MM.1S (cell line): ENCODE measurements around the gene SNAPC4.

Experiments used
- DNase-seq: peaks from one replicate; pipeline ENCODE4 v3.0.0-alpha.2; 2015
- H2AFZ ChIP-seq: fragments of 300-600 bp; sonication (generic); 2 replicates; pipeline ENCODE4 v1.6.0; 2016; ENCODE audit warnings: antibody characterized with exemption, low read length
- H3F3A ChIP-seq: fragments of 300-600 bp; sonication (generic); 2 replicates; pipeline ENCODE4 v1.6.1; 2016; ENCODE audit warnings: mild to moderate bottlenecking, antibody characterized with exemption, low read length, moderate library complexity, mixed read lengths; ENCODE audit not compliant: insufficient read depth
- H3K27ac ChIP-seq: fragments of 300-600 bp; sonication (generic); 2 replicates; pipeline ENCODE4 v1.5.1; 2016; ENCODE audit warnings: mild to moderate bottlenecking, low read length
- H3K27me3 ChIP-seq: fragments of 300-600 bp; sonication (generic); replicated peaks from 2 replicates; pipeline ENCODE4 v1.6.0; 2016; ENCODE audit warnings: low read length; ENCODE audit not compliant: insufficient read depth
- H3K36me3 ChIP-seq: fragments of 300-600 bp; sonication (generic); replicated peaks from 2 replicates; pipeline ENCODE4 v1.6.1; 2016; ENCODE audit warnings: mild to moderate bottlenecking, low read length, mixed read lengths; ENCODE audit not compliant: insufficient read depth
- H3K4me1 ChIP-seq: fragments of 300-600 bp; sonication (generic); 2 replicates; pipeline ENCODE4 v1.6.1; 2016; ENCODE audit warnings: low read length, mixed read lengths
- H3K4me2 ChIP-seq: fragments of 300-600 bp; sonication (generic); 2 replicates; pipeline ENCODE4 v1.6.0; 2016; ENCODE audit warnings: low read depth, low read length
- H3K4me3 ChIP-seq: fragments of 300-600 bp; sonication (generic); 2 replicates; pipeline ENCODE4 v1.5.1; 2016; ENCODE audit warnings: low read length, mixed read lengths
- H3K79me2 ChIP-seq: fragments of 300-600 bp; sonication (generic); 2 replicates; pipeline ENCODE4 v1.6.1; 2016; ENCODE audit warnings: mixed run types, low read length, mixed read lengths
- H3K9ac ChIP-seq: fragments of 300-600 bp; sonication (generic); 2 replicates; pipeline ENCODE4 v1.6.1; 2016; ENCODE audit warnings: low read length, mixed read lengths
- H3K9me2 ChIP-seq: fragments of 300-600 bp; sonication (generic); replicated peaks from 2 replicates; pipeline ENCODE4 v1.6.1; 2016; ENCODE audit warnings: mild to moderate bottlenecking, low read length, mixed read lengths; ENCODE audit not compliant: insufficient read depth
- H3K9me3 ChIP-seq: fragments of 300-600 bp; sonication (generic); replicated peaks from 2 replicates; pipeline ENCODE4 v1.6.1; 2016; ENCODE audit warnings: mild to moderate bottlenecking, low read length, mixed read lengths; ENCODE audit not compliant: insufficient read depth
- H4K20me1 ChIP-seq: fragments of 300-600 bp; sonication (generic); 2 replicates; pipeline ENCODE4 v1.6.1; 2016; ENCODE audit warnings: mild to moderate bottlenecking, low read length, moderate library complexity, mixed read lengths; ENCODE audit not compliant: insufficient read depth
- CTCF ChIP-seq: fragments of 300-600 bp; sonication (generic); IDR thresholded peaks from 2 replicates; pipeline ENCODE4 v1.5.1; 2016; ENCODE audit warnings: antibody characterized with exemption, low read length, mixed read lengths
- EZH2 ChIP-seq: fragments of 300-600 bp; sonication (generic); optimal IDR thresholded peaks from 2 replicates; pipeline ENCODE3; 2017; ENCODE audit warnings: low read depth, mild to moderate bottlenecking, antibody characterized with exemption, low read length, mixed read lengths
- EZH2phosphoT487 ChIP-seq: fragments of 300-600 bp; sonication (generic); IDR thresholded peaks from 2 replicates; pipeline ENCODE4 v1.6.1; 2018; ENCODE audit warnings: antibody characterized with exemption, low read length

Gene SNAPC4

GRCh38 chr9:136404801-136405136 lies 4.8 kb upstream of the SNAPC4 start:
- Histone ChIP-seq H3K36me3 (no peaks in the 10 kb centered on the region), H2AFZ (no peak overlapping the region), H3K9ac (no peak overlapping the region; the same call in 1 of the 2 replicates), H3K4me3 (no peak overlapping the region), H3K27ac (peak overlapping the region; percentile 43; the same call in 1 of the 2 replicates), H3F3A (0 out of 2 replicates have a peak, but pooled peaks cover 4% of the 10 kb centered on the region), H3K4me2 (peak overlapping the region; percentile 47), H3K4me1 (peaks cover 32% of the 10 kb centered on the region), H3K79me2 (peaks cover 19% of the 10 kb centered on the region), H3K9me3 (no peaks in the 10 kb centered on the region), H3K27me3 (no peaks in the 10 kb centered on the region), H4K20me1 (no peaks in the 10 kb centered on the region), H3K9me2 (no peaks in the 10 kb centered on the region)
- TF ChIP-seq EZH2 (no peak), EZH2phosphoT487 (no peak), CTCF (no peak)
- no peak for DNase-seq

GRCh38 chr9:136403915-136404800 lies 4.2 kb upstream of the SNAPC4 start:
- H3K9ac ChIP-seq, result no peak overlapping the region; the same call in 1 of the 2 replicates
- H3K4me1 ChIP-seq, result peaks cover 27% of the 10 kb centered on the region
- no peak for DNase-seq
- no peaks in the 10 kb centered on the region for H3K36me3 ChIP-seq
- no peaks in the 10 kb centered on the region for H4K20me1 ChIP-seq
- H3F3A ChIP-seq, result 0 out of 2 replicates have a peak, but pooled peaks cover 4% of the 10 kb centered on the region
- no peaks in the 10 kb centered on the region for H3K9me3 ChIP-seq
- H2AFZ ChIP-seq, result no peak overlapping the region
- H3K4me2 ChIP-seq, result peak overlapping the region; percentile 47
- TF ChIP-seq EZH2 (no peak), CTCF (no peak), EZH2phosphoT487 (no peak)
- H3K27ac ChIP-seq, result peak overlapping the region; percentile 43; the same call in 1 of the 2 replicates
- no peaks in the 10 kb centered on the region for H3K27me3 ChIP-seq
- H3K79me2 ChIP-seq, result peaks cover 20% of the 10 kb centered on the region
- no peak overlapping the region for H3K4me3 ChIP-seq
- no peaks in the 10 kb centered on the region for H3K9me2 ChIP-seq

GRCh38 chr9:136403538-136403914 lies 3.6 kb upstream of the SNAPC4 start:
- Histone ChIP-seq H2AFZ (no peak overlapping the region), H3K9ac (no peak overlapping the region), H4K20me1 (no peaks in the 10 kb centered on the region), H3K4me2 (no peak overlapping the region), H3K4me3 (no peak overlapping the region), H3K9me2 (no peaks in the 10 kb centered on the region), H3K79me2 (peaks cover 21% of the 10 kb centered on the region), H3F3A (0 out of 2 replicates have a peak, but pooled peaks cover 4% of the 10 kb centered on the region), H3K27me3 (no peaks in the 10 kb centered on the region), H3K4me1 (peaks cover 32% of the 10 kb centered on the region), H3K36me3 (no peaks in the 10 kb centered on the region), H3K9me3 (no peaks in the 10 kb centered on the region), H3K27ac (no peak overlapping the region)
- TF ChIP-seq EZH2, result no peak
- no peak for TF ChIP-seq EZH2phosphoT487
- TF ChIP-seq CTCF, result no peak
- DNase-seq, result no peak
